Fibroblast of skin of abdomen (primary cell): ENCODE results near the gene ZSWIM3.

ENCODE experiments used
- DNase-seq: peaks from one replicate; pipeline ENCODE4 v3.0.0-alpha.2; 2013

Gene ZSWIM3

DNA sequence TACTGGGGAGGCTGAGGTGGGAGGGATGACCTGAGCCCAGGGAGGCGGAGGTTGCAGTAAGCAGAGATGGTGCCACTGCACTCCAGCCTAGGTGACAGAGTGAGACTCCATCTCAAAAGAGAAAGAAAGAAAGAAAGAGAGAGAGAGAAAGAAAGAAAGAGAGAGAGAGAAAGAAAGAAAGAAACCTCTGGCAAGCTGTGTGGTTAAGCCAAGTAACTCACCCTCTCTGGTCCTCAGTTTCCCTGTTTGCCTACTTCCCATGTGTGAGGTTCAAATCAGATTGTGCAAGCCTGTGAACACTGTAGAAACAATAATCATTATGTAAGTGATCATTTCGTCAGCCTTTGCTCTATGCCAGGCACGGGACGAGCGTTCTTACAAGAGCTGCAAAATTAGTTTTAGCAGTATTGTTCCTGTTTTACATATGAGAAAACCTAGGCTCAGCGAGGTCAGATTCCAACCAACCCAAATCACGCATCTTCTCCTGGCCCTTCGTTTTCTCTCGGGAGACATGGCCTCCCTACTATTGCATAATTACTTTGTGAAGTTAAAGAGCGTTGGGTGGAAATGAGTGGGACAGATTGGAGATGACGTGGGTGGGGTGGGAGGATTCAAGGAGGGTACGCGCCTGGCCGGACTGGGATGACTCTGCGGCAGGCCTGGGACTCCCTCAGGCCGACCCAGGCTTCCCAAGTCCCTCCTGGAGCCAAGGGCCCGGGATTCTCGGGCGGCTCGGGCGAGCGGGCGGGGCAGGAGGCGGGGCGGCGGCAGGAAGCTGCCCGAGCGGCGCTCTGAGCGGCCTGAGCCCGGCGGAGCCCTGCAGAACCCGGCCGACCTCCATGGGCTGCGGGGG, 24.2 kb upstream of the ZSWIM3 start, which contains the start of gene SNX21:
Gene SNX21 (plus strand): TSS at position 770 of the 853 bp plus-strand sequence. CDS start 121 bp downstream, outside the sequence.
- peak; percentile 95 for DNase-seq

DNA sequence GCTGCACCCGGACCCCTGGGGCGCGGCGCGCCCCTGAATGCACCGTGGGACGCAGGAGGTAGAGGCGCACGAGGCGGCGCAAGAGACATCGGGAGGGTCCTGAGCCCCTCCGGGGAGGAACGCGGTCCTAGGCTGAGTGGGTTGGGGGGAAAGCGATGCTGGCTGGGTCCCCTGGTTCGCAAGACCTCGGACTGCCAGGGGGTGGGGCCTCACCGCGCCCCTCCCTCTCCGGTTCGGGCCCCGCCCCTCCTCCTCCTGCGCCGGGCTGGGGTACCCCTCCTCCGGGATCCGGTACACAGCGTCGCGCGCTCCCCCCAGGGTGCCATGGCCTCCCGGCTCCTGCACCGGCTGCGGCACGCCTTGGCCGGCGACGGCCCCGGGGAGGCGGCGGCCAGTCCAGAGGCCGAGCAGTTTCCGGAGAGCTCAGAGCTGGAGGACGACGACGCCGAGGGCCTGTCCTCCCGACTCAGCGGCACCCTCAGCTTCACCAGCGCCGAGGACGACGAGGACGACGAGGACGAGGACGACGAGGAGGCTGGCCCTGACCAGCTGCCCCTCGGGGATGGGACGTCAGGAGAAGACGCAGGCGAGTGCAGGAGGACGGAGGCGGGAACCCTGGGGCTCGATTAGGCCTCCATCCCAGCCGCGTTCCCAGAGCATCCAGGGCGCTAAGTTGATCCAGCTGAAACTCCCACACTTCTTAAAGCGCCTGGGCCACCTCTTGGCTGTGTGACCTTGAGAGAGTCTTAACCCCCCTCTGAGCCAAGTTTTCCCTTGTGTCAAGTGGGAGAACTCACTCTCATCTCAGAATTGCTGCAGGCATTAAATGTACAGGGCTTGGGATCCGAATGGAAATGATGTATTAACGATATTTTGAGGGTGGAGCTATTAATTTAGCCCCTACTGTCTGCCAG, 23.3 kb upstream of the ZSWIM3 start:
- DNase-seq: peak; percentile 69

GRCh38 chr20:45834797-45835161, 22.6 kb upstream of the ZSWIM3 start:
- DNase-seq: no peak

- no peak for DNase-seq
Measured at GRCh38 chr20:45835329-45835765, 22.1 kb upstream of the ZSWIM3 start.

GRCh38 chr20:45835825-45836224, 21.6 kb upstream of the ZSWIM3 start:
- peak; percentile 31 for DNase-seq

GRCh38 chr20:45836841-45837240, 20.6 kb upstream of the ZSWIM3 start:
- no peak for DNase-seq

- no peak for DNase-seq
Measured at GRCh38 chr20:45840700-45841198, 16.7 kb upstream of the ZSWIM3 start.

DNA sequence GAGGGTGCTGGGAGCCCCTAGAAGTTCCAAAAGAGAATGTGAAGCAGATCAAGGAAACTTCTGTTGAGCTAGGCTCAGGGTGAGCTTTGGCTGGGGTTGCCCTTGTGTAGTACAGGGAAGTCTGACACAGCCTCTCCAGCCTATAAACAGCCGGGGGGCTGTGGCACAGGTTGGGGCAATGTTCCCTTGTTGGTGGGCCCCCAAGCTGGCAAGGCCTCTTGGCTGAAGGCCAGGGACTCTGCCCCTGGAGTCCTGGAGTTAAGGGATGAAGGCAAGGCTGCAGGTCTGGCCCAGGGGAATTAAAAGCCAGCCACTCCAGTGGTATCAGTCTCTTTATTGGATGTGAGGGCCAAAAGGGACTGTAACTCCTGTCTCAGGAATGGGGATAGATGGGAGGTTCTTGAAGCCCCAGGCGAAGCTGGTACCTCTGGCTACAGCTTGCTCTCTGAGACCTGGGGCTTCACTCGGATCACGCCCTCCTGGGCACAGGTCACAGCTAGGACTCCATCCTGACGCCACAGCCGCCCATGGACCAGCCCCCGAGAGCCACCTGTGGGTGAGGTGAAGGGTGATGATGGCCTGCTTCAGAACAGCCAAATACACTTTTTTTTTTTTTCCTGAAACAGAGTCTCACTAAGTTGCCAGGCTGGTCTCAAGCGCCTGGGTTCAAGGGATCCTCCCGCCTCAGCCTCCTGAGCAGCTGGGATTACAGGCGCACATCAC, 15.8 kb upstream of the ZSWIM3 start:
- DNase-seq: no peak

DNA sequence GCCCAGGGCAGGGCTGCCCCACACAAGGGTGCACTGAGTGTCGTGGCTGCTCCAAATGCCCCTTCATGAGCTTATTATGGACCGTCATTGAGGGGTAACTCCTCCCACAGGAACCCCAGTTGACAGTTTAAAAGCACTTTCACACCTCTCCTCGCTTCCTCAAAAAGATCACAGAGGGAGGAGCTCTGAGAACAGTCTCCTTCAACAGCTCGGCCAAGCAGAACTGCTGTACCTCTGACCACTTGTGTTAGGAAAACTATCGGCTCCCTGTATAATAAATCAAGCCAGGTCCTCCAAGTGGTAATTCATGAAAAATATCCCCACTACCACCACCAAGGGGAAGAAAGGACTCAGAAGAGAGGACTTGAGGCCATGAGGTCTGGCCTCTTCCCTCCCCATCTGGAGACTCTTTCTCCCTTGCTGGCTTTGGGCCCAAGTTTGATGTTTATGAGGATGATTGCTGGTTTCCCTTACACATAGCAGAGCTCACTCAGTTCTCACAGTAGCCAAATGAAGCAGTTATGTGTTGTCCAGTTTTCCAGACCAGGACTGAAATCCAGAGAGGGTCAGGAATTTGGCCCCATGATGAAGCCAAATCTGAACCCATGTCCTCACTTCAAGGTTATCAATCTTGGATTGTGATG, 15.1 kb upstream of the ZSWIM3 start:
- no peak for DNase-seq

- DNase-seq: no peak
Measured at GRCh38 chr20:45843506-45843905, 13.9 kb upstream of the ZSWIM3 start.

- DNase-seq: no peak
Measured at GRCh38 chr20:45845452-45845851, 12.0 kb upstream of the ZSWIM3 start.

GRCh38 chr20:45848421-45848820, 9.0 kb upstream of the ZSWIM3 start:
- no peak for DNase-seq

DNA sequence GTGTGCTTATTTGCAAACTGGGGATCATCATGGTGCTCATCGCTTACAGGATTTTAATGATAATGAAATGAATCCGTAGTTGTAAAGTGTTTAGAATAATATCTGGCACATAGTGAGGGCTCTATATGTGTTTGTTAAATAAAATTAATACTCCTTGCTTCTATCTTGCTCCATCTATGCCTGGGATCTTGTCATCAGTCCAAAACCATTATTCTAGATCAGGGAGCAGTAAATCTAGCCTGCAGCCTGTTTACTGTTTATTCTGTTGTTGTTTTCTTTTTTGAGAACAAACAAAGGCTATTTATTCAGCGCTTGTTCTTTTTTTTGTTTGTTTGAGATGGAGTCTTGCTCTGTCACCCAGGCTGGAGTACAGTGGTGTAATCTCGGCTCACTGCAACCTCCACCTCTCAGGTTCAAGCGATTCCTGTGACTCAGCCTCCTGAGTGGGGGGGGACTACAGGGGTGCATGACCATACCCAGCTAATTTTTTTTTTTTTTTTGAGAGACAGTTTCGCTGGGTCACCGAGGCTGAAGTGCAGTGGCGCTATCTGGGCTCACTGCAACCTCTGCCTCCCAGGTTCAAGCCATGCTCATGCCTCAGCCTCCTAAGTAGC, 8.3 kb upstream of the ZSWIM3 start:
- no peak for DNase-seq

DNA sequence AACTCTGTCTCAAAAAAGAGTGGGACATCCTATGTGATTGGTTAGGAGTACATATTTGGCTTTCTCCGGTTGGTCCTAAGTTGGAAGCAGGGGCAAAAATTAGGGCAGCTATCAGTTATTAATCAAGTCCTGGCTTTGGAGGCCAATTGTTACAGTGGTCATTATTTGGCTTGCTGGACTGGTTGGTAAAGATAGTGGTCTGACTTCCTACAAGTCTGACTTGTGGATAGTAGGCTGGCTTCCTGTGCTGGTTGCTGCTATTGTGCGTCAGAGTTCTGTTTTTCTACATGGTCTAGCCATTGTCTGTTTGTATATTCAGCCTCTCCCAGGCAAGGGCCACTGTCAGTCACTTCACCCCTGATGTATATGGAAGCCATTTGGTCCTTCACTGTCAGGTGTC, 7.2 kb upstream of the ZSWIM3 start:
- DNase-seq: no peak

GRCh38 chr20:45850926-45851325, 6.5 kb upstream of the ZSWIM3 start:
- DNase-seq: no peak

GRCh38 chr20:45851501-45851900, 5.9 kb upstream of the ZSWIM3 start:
- no peak for DNase-seq

GRCh38 chr20:45852326-45852725, 5.1 kb upstream of the ZSWIM3 start:
- no peak for DNase-seq

DNA sequence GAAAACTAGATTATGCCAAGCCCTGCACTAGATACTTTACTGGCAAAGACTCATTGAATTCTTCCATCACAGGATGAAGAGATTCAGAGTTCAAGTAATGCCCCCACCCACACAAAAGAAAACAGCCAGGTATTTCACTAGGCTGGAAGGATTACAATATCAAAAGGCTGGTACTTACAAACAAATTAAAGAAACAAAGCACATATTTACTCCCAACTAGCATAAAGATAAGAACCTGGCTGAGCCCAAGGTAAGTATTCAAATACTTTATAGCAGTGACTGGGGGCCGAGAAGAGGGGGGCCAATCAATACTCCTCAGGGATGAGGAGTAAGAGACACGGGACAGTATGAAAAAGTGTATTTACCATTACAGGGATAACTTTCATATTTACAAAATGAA, 3.9 kb upstream of the ZSWIM3 start:
- no peak for DNase-seq

DNA sequence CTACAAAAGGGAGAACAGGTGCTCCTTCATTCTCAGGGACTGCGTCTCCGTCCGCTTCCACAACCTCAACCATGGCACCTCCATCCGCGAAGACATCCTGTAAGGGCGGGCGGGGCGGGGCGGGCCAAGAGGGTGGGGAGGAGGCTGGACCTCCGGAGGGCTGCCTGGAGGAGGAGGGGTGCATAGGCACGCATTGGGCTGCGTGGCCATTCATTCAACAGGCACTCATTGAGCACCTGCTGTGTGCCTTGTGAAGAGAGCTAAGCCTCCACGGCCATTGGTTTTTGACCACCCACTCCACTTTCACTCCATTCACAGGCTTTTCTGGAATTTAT, 435 bp downstream of the ZSWIM3 start:
- DNase-seq: no peak

- no peak for DNase-seq
Measured at GRCh38 chr20:45859916-45860315, 2.5 kb downstream of the ZSWIM3 start.

DNA sequence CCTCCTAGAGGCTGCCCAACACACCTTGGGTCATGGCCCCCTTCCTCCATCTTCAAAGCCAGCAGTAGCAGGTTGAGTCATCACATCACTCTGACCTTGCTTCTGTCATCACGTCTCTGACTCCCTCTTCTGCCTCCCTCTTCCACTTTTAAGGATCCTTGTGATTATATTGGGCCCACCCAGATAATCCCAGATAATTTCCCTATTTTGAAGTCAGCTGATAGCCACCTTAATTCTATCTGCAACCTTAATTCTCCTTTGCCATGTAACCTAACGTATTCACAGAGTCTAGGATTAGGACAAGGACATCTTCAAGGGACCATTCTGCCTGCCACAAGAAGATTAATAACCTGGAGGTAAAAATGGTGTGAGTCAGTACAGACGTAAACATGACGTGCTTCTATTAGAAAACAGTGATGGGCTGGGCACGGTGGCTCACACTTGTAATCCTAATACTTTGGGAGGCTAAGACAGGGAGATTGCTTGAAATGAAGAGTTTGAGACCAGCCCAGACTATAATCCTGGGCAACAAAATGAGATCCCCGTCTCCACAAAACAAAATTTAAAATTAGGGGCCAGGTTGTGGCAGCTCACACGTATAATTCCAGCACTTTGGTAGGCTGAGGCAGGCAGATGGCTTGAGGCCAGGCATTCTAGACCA, 3.3 kb downstream of the ZSWIM3 start:
- no peak for DNase-seq
